ENCODE results near the gene SPEM1. TPM values are rescaled to one million over a fixed set of nuclear protein-coding genes. Genes with fewer than 3 reads are reported as not detected.

The SPEM1 gene
- total and polyA plus RNA-seq, 2 of the 13 experiments (the other 11 are each of a cell fraction or from before 2014, with no cell fraction given), result not detected

DNA sequence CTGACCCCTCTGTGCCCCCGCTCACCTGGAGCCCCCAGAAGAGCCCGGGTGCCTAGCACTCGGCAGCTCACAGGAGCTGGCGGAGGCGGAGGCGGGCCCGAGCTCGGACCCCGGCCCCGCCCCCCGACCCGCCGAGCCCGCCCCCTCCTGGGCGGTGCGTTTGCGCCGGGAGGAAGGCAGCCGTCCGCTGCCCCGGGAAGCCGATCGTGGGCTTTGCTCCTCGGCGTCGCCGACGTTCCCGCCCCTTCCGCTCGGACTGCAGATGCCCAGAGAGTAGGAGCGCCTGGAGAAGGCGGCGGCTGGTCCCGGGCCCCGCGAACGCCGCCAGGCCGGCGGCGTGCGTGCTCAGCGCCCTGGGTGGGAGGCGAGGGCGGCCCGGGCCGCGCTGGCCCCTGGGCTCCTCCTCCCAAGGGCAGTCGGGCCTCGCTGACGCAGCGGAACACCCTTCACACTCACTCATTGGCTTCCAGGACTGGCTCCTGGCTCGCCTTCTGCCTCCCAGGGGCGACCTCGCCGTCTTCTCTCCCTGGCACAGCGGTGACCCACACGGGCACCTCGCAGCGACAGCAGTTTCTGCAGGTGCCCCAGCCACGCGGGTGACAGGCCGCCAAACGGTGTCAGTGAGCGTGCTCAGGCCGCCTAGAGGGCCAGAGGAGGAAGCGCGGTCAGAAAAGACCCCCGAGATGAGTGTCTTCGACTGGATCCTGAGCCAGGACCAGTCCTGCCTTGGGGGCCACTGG is 25.5 kb upstream of the SPEM1 start, which contains the start of gene PLSCR3 (continued):
- peak; percentile 66 for TF ChIP-seq ZBTB38 (CRISPR knock-in tag; IDR thresholded peaks at IDR 0.05)
- TF ChIP-seq, protein P1, sequence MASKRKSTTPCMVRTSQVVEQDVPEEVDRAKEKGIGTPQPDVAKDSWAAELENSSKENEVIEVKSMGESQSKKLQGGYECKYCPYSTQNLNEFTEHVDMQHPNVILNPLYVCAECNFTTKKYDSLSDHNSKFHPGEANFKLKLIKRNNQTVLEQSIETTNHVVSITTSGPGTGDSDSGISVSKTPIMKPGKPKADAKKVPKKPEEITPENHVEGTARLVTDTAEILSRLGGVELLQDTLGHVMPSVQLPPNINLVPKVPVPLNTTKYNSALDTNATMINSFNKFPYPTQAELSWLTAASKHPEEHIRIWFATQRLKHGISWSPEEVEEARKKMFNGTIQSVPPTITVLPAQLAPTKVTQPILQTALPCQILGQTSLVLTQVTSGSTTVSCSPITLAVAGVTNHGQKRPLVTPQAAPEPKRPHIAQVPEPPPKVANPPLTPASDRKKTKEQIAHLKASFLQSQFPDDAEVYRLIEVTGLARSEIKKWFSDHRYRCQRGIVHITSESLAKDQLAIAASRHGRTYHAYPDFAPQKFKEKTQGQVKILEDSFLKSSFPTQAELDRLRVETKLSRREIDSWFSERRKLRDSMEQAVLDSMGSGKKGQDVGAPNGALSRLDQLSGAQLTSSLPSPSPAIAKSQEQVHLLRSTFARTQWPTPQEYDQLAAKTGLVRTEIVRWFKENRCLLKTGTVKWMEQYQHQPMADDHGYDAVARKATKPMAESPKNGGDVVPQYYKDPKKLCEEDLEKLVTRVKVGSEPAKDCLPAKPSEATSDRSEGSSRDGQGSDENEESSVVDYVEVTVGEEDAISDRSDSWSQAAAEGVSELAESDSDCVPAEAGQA (IDR thresholded peaks at IDR 0.05; ENCODE audit: low read depth), result no peak
- TF ChIP-seq, protein P1 (CRISPR knock-in tag; IDR thresholded peaks at IDR 0.05; ENCODE audit: borderline replicate concordance), result peak; percentile 55; the same call in 1 of the 2 replicates
- TF ChIP-seq ZNF770 (CRISPR knock-in tag; IDR thresholded peaks at IDR 0.05), result peak; percentile 40; the same call in 1 of the 2 replicates
- peak; percentile 21 for TF ChIP-seq XRCC5 (optimal IDR thresholded peaks at IDR 0.05; ENCODE audit: low read length)
- no peak for TF ChIP-seq ZNF224 (CRISPR knock-in tag; IDR thresholded peaks at IDR 0.05)
- TF ChIP-seq YEATS2 (CRISPR knock-in tag; IDR thresholded peaks at IDR 0.05; ENCODE audit: borderline replicate concordance), result peak; percentile 46; the same call in 1 of the 2 replicates
- peak; percentile 53 for TF ChIP-seq SALL1 (CRISPR knock-in tag; IDR thresholded peaks at IDR 0.05)
- TF ChIP-seq NFE2L1 (CRISPR knock-in tag; IDR thresholded peaks at IDR 0.05; ENCODE audit: borderline replicate concordance), result peak; percentile 42; the same call in 1 of the 2 replicates
- TF ChIP-seq NR2F1 (CRISPR knock-in tag; IDR thresholded peaks at IDR 0.05), result 0 out of 4 replicates have a peak, but pooled peaks of 1 of the 2 experiments have one; percentile 17
- peak; percentile 87 for TF ChIP-seq POLR2AphosphoS5 (IDR thresholded peaks at IDR 0.05; ENCODE audit: low read depth, low read length)
- TF ChIP-seq REPIN1 (CRISPR knock-in tag; IDR thresholded peaks at IDR 0.05; ENCODE audit: borderline replicate concordance, low read depth), result peak; percentile 78; the same call in 1 of the 2 replicates
- 0 out of 2 replicates have a peak, but pooled peaks have one; percentile 13 for TF ChIP-seq ZNF543 (CRISPR knock-in tag; IDR thresholded peaks at IDR 0.05)
- no peak for TF ChIP-seq SP1 (IDR thresholded peaks at IDR 0.05)
- TF ChIP-seq SP1 (CRISPR knock-in tag; IDR thresholded peaks at IDR 0.05), result peak; percentile 53; the same call in 1 of the 2 replicates
- peak; percentile 51; the same call in 1 of the 2 replicates for TF ChIP-seq ARID4A (CRISPR knock-in tag; IDR thresholded peaks at IDR 0.05; ENCODE audit: borderline replicate concordance)
